Mononuclear cell (primary cell): Measurements from ENCODE around the gene APOBEC3B. TPM values are rescaled to one million over a fixed set of nuclear protein-coding genes. Genes with fewer than 3 reads are reported as not detected.
"Not testable (repeated sequence)": the region's sequence is repeated elsewhere in the genome, so short reads cannot be mapped to it uniquely, and the experiment has no call there.

ENCODE experiments used
- H3K27me3 ChIP-seq: 2 replicates; pipeline ENCODE4 v1.6.0; 2011; ENCODE audit warnings: low read length, control low read depth; ENCODE audit not compliant: insufficient read depth
- H3K4me1 ChIP-seq: 2 replicates; pipeline ENCODE4 v1.5.1; 2011; ENCODE audit warnings: mild to moderate bottlenecking, low read length, control low read depth; ENCODE audit not compliant: insufficient read depth
- H3K4me3 ChIP-seq: 2 replicates; pipeline ENCODE4 v1.5.1; 2011; ENCODE audit warnings: mild to moderate bottlenecking, low read length, moderate library complexity
- H3K9me3 ChIP-seq: 2 replicates; pipeline ENCODE4 v1.5.1; 2011; ENCODE audit warnings: low read depth, mild to moderate bottlenecking, control low read depth, low read length
- total RNA-seq: library from RNA; depleted of rRNA; stranded (reverse); fragments of >200 nt; gene quantifications from one replicate; pipeline ENCODE4 v1.2.3, GENCODE V29; 2012

The APOBEC3B gene
- total RNA-seq, 1 donor: 0.31 TPM

DNA sequence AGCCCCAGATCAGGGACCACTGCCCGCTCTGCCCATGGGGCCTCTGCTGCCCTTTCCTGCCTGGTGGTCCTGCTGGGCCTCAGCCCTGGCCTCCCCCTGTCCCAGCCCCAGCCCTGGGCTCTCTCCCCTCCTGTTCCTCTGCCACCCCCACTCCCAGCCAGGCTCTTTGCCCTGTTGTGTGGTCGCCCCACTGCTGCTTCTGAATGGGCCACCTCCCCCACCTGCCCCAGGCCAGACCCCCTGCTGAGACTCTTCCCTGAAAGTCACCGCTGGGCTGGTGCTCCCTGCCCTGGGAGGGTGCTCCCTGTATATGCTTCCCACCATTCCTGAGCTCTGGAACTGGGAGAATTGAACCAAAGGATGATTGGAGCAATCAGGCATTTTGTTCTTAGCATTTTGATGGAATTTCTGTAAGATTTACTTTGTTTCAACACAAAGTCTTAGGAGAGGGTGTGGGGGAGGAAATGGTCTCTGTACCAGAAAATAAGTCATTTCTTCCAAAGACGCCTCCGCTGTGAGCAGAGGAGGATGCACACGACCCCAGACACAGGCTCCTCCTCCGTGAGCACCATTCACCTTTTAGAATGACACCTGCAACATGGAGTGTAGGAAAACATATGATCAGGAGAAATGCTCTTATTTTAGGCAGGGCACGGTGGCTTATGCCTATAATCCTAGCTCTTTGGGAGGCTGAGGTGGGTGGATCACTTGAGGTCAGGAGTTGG is 5.2 kb downstream of the APOBEC3B start:
- H3K27me3 ChIP-seq: no peaks in the 10 kb centered on the region
- H3K4me3 ChIP-seq: no peak overlapping the region
- H3K4me1 ChIP-seq: peaks cover 37% of the 10 kb centered on the region
- H3K9me3 ChIP-seq: no peaks in the 10 kb centered on the region

DNA sequence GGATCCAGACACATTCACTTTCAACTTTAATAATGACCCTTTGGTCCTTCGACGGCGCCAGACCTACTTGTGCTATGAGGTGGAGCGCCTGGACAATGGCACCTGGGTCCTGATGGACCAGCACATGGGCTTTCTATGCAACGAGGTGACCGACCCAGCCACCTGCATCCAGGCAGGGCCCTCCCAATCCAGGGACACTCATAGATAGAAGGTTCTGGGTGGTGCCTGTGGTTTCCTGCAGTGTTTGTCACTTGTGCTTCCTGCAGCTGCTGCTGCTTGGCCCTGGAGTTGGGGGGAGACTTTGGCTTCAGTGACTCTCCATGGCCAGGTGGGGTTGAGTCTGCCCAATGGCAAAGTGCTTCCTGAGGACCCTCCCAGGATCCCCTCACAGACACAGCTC is 7.3 kb downstream of the APOBEC3B start:
- Histone ChIP-seq H3K4me3 (no peak overlapping the region), H3K4me1 (peaks cover 22% of the 10 kb centered on the region), H3K9me3 (no peaks in the 10 kb centered on the region), H3K27me3 (no peaks in the 10 kb centered on the region)

DNA sequence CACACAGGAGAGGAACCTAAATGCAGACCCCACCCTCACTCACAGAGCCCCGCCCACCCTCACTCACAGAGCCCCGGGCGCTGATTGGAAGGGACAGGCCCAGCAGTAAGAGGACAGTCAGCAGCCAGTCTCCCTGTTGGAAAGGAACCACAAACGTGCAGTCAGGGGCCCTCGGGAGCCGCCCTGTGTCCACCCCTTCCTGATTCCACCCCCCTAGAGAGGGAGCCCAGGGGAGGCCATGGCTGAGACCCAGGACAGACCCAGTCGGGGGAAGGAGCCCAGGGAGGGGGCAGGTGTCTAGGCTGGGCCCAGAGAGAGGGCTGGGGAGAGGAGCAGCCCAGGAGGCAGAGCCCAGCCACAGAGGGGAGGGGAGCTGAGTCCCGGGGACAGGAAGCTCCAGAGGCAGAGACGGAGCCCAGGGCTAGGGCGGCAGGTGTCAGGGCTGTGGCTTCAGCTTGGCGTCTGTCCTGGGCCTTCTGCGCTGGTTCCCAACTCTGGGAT is 10.8 kb downstream of the APOBEC3B start:
- peaks cover 13% of the 10 kb centered on the region for H3K4me1 ChIP-seq
- not testable (repeated sequence) for H3K9me3 ChIP-seq, H3K27me3 ChIP-seq, H3K4me3 ChIP-seq

DNA sequence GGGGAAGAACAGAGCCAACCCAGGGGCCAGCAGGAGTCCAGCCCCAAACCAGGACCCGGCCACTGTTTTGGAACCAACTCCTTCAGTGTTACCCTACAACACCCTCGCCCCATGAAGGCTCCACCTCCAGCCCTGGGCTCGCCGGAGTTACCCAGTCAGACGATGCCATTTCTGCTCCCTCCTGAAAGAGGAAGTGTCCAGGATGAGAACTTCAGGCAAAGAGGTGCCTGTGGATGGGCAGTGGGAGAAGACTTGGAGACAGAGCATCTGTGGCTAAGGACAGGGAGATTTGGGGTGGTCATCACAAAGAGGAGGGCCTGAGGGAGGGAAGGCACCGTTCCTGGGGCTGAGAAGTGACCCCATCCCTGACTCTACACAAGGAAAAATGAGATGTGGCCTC is 14.0 kb downstream of the APOBEC3B start:
- Histone ChIP-seq H3K27me3 (no peaks in the 10 kb centered on the region), H3K4me3 (no peak overlapping the region), H3K9me3 (no peaks in the 10 kb centered on the region), H3K4me1 (no peaks in the 10 kb centered on the region)

DNA sequence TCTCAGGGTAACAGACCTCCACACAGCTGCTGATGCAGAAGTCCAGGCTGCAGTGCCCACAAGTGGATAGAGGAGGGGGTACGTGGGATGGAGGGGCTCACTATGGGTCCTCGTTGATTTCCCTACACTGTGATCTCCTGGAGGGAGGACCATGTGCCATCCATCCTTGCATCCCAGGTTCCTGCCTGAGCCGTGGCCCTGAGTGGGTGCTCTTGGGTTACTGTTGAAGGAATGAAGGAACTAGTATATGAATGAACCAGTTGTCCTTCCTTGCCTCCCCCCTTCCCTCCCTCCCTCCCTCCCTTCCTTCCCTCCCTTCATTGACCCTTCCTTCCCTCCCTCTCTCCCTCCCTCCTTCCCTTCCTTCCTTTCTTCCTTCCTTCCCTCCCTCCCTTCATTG is 15.4 kb downstream of the APOBEC3B start:
- no peak overlapping the region for H3K4me3 ChIP-seq
- H3K9me3 ChIP-seq: no peaks in the 10 kb centered on the region
- H3K4me1 ChIP-seq: peaks cover 3% of the 10 kb centered on the region
- H3K27me3 ChIP-seq: no peaks in the 10 kb centered on the region

DNA sequence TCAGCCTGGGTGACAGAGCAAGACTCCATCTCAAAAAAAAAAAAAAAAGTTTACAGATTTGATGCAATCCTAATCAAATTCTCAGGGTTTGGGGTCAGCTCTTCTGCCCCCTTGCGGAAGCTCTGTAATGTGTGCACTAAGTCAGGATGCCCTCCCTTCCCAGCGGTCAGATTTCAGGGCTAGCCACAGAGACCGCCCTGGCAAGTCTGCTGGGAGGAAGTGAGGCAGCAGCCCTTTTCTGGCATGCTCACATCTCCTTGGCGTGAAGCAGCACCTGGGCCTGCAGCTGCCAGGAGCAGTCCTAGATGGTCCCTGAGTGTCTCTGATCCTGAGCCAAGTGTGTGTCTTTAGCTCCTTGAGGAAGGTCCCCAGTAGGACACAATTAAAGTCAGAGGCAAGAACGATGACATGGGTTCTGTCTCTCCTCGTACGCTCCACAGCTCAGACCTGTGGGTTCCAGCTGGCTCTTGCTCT is 21.1 kb downstream of the APOBEC3B start:
- no peaks in the 10 kb centered on the region for H3K9me3 ChIP-seq
- H3K4me3 ChIP-seq: no peak overlapping the region
- H3K4me1 ChIP-seq: peaks cover 19% of the 10 kb centered on the region
- no peaks in the 10 kb centered on the region for H3K27me3 ChIP-seq

DNA sequence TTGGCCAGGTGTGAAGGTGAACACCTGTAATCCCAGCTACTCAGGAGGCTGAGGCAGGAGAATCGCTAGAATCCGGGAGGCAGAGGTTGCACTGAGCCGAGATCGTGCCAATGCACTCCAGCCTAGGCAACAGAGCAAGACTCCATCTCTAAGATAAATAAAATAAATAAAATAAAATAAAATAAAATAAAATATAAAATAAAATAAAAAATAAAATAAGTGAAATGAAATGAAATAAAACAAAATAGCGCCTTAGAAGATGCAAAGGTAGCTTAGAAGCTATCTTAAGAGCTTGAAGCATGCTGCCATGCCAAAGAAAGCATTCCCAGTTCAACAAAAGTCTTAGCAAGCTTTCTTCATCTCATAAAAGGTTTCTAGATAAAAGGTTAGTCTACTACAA is 25.0 kb downstream of the APOBEC3B start:
- H3K4me1 ChIP-seq: peaks cover 24% of the 10 kb centered on the region
- no peak overlapping the region for H3K4me3 ChIP-seq

DNA sequence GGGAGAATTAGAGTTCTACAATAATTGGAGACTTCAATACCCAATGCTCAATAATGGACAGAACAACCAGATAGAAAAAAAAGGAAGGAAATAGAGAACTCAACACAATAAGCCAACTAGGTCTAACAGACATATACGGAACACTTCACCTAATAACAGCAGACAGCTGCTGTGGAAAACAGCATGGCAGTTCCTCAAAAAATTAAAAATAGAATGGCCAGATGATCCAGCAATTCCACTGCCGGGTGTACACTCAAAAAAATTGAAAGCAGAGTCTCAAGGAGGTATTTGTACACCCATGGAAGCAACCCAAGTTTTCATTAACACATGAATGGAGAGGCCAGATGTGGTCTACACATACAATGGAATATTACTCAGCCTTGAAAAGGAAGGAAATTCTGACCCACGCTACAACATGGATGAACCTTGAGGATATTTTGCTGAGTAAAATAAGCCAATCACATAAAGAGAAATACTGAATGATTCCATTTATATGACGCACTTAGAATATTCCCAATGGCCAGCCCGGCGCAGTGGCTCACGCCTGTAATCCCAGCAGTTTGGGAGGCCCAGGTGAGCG is 26.2 kb downstream of the APOBEC3B start:
- not testable (repeated sequence) for H3K9me3 ChIP-seq, H3K27me3 ChIP-seq, H3K4me3 ChIP-seq
- peaks cover 18% of the 10 kb centered on the region for H3K4me1 ChIP-seq

More for the DNA sequence above, 25.0 kb downstream of the APOBEC3B start:
- Histone ChIP-seq H3K9me3 (no peaks in the 10 kb centered on the region), H3K27me3 (no peaks in the 10 kb centered on the region)

DNA sequence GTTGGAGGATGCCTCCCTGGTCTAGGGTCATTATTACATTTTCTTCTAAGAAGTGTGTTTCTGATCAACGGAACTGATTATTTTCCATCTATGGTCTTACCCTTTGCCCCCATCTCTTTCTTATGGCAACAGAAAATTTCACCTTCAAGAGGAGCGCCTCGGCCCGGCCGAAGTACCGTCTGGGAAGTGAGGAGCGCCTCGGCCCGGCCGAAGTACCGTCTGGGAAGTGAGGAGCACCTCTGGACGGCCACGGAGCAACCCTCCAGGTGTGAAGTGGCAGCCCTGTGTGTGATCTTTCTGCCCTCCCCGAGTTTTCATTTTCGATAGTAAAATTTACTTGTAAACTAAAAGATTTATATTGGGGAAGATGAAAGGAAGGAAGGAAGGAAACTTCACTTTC is 28.8 kb downstream of the APOBEC3B start:
- no peak overlapping the region for H3K4me3 ChIP-seq
- H3K27me3 ChIP-seq: no peaks in the 10 kb centered on the region
- H3K4me1 ChIP-seq: peaks cover 35% of the 10 kb centered on the region
- H3K9me3 ChIP-seq: no peaks in the 10 kb centered on the region

DNA sequence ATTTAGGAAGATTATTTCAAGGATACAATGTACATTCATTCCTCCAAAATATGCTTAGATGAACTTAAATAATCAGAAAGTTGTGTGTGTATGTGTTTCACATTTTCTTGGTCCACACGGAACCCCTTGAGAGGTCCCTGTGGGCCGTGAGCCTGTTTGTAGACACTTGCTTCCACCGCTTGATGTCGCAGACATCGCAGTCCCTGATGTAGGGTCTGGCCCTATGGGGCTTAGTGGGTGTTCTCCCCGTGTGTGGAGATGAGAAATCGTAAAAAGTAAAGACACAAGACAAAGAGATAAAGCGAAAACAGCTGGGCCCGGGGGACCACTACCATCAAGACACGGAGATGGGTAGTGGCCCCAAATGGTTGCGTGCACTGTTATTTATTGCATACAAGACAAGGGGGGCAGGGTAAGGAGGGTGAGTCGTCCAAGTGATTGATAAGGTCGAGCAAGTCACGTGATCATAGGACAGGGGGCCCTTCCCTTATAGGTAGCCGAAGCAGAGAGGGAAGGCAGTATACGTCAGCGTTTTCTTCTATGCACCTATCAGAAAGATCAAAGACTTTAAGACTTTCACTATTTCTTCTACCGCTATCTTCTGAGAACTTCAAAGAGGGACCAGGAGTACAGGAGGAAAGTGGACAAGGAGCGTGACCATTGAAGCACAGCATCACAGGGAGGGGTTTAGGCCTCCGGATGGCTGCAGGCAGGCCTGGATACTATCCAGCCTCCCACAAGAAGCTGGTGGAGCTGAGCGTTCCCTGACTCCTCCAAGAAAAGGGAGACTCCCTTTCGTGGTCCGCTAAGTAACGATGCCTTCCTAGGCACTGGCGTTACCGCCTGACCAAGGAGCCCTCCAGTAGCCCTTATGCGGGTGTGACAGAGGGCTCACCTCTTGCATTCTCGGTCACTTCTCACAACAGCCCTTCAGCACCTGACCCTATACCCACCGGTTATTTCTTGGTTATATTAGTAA is 30.7 kb downstream of the APOBEC3B start:
- H3K4me3 ChIP-seq: no peak overlapping the region
- no peaks in the 10 kb centered on the region for H3K27me3 ChIP-seq
- no peaks in the 10 kb centered on the region for H3K9me3 ChIP-seq
- peaks cover 34% of the 10 kb centered on the region for H3K4me1 ChIP-seq

DNA sequence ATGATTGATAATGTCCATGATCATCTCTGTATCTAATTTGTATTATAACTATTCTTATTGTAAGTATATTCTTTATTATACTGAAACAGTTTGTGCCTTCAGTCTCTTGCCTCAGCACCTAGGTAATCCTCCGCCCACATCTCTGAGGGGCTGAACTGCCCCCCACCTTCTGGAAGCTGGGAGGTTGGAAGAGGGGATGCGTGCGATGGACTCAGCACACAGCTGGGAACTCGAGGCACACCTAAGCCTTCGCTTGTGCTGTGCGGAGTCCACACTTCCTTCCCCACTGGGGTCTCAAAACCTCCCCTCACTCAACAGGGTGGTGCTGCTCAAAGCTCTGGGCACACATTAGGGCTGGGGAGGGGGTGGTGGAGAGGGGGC is 31.4 kb downstream of the APOBEC3B start:
- not testable (repeated sequence) for H3K9me3 ChIP-seq, H3K27me3 ChIP-seq
- Histone ChIP-seq H3K4me1 (peaks cover 26% of the 10 kb centered on the region), H3K4me3 (peak overlapping the region; percentile 56)

DNA sequence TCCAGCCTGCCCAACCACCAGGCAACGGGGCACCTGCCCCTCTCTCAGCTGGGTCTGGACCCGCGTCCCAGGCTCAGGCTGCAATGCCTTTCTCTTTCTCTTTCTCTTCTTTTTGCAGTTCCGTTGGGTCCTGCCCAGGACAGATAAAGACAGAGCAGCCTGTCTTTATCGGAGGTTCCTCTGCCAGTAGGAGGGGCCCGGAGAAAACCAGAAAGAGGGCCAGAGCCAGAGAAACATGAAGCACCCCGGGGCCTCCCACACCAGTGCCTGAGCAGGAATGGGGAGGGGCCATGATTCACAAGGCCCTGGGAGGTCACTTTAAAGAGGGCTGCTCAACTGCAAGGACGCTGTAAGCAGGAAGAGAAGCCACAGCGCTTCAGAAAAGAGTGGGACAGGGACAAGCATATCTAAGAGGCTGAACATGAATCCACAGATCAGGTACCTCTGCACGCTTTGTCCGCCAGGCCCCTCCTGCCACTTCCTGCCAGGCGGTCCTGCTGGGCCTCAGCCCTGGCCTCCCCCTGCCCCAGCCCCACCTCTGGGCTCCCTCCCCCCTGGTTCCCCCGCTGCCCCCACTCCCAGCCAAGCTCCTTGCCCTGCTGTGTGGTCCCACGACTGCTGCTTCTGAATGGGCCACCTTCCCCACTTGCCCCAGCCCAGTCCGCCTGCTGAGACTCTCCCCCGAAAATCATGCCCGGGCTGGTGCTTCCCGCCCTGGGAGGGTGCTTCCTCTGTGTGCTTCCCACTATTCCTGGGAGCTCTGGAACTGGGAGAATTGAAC is 32.0 kb downstream of the APOBEC3B start, which contains the start of gene APOBEC3C:
TSS of gene APOBEC3C (plus strand) at position 316 of the 781 bp plus-strand sequence. CDS start at position 422, 106 bp downstream.
- Histone ChIP-seq H3K9me3 (no peaks in the 10 kb centered on the region), H3K4me1 (peaks cover 25% of the 10 kb centered on the region), H3K4me3 (peak within 1 kb of the TSS; percentile 56), H3K27me3 (no peaks in the 10 kb centered on the region)

DNA sequence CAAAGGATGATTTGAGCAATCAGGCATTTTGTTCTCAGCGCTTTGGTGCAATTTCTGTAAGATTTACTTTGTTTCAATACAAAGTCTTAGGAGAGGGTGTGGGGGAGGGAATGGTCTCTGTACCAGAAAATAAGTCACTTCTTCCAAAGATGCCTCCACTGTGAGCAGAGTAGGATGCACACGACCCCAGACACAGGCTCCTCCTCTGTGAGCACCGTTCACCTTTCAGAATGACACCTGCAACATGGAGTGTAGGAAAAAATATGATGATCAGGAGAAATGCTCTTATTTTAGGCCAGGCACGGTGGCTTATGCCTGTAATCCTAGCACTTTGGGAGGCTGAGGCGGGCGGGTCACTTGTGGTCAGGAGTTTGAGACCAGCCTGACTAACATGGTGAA is 32.6 kb downstream of the APOBEC3B start:
- Histone ChIP-seq H3K4me1 (peaks cover 25% of the 10 kb centered on the region), H3K4me3 (peak overlapping the region; percentile 56)
- not testable (repeated sequence) for H3K9me3 ChIP-seq, H3K27me3 ChIP-seq

DNA sequence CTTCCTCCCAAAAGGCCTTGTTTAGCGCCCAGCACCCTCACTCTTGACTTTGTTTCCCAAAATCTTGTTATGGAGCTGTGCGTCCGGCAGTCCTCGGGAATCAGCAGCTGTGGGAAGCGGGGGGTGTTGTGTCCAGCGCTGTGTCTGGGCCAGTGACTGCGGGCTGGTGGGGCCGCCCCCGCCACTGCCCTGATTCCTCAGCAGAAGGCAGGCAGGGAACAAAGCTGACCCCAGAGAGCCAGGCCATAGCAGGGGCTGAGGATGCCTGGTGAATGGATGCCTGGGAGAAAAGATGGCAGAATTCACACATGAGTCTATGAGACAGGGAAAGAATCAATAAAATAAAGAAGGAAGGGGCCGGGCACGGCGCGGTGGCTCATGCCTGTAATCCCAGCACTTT is 34.4 kb downstream of the APOBEC3B start:
- H3K4me3 ChIP-seq: no peak overlapping the region
- H3K4me1 ChIP-seq: peaks cover 38% of the 10 kb centered on the region
- no peaks in the 10 kb centered on the region for H3K9me3 ChIP-seq
- H3K27me3 ChIP-seq: no peaks in the 10 kb centered on the region
